Hematopoietic multipotent progenitor cell treated with erythropoietin and hydrocortisone succinate and interleukin-3 and kit ligand, for 4 days (in vitro differentiated cells): ENCODE results near the gene SWT1.
A peak's percentile ranks its signal among the peaks of the same experiment; 100 is the strongest.

Experiments
- DNase-seq: peaks from one replicate; pipeline ENCODE4 v3.0.0-alpha.2; 2015

The SWT1 gene

DNA sequence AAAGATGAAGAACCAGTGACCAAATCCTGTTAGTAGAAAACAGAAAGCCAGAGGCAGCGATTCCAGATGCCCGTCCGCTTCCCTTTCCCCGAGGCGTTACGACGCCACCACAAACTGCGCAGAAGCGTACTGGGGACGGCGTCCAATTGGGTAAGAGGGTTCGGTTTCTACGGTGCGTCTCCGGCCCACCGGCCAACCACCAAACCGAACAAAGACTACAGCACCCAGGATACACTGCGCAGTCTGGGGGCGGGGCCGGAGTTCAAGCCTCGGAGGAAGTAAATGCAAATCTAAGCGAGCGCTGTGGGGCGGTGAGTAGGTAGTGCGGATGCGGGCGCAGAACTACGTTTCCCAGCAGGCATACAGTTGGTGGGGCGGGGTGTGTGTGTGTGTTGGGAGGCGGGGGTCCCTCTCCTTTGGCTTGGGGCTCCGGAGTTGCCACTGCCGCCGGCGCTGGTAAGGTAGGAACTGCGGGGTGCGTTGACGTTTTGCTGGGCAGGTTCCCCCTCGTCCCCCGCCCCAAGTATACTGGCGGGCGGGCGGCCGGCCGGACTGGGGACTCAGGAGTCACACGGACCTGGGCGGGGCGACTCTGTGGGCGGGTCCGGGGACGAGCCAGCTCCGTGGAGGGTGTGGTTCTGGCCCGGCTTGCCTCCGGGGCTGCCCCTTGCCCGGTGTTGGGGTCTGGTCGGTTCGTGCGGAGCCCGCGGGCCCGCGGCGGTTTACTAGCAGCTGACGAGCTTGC, at the start of gene SWT1, which contains the start of gene TRMT1L:
Gene SWT1, plus strand, starts transcription at position 314 of the 745 bp plus-strand sequence. CDS start 3,675 bp downstream, outside the sequence.
Gene TRMT1L, minus strand, starts transcription at position 100 of the 745 bp plus-strand sequence. CDS start 241 bp downstream, outside the sequence.
- DNase-seq, result peak; percentile 100

- DNase-seq, result peak; percentile 44
Measured at GRCh38 chr1:185108321-185108720, 48.6 kb upstream of the SWT1 start.

GRCh38 chr1:185110145-185110544, 46.8 kb upstream of the SWT1 start:
- no peak for DNase-seq

GRCh38 chr1:185111873-185112272, 45.1 kb upstream of the SWT1 start:
- no peak for DNase-seq

- no peak for DNase-seq
Measured at GRCh38 chr1:185112356-185112755, 44.6 kb upstream of the SWT1 start.

- DNase-seq, result no peak
Measured at GRCh38 chr1:185129708-185130107, 27.3 kb upstream of the SWT1 start.

- DNase-seq, result no peak
Measured at GRCh38 chr1:185132534-185132933, 24.4 kb upstream of the SWT1 start.

DNA sequence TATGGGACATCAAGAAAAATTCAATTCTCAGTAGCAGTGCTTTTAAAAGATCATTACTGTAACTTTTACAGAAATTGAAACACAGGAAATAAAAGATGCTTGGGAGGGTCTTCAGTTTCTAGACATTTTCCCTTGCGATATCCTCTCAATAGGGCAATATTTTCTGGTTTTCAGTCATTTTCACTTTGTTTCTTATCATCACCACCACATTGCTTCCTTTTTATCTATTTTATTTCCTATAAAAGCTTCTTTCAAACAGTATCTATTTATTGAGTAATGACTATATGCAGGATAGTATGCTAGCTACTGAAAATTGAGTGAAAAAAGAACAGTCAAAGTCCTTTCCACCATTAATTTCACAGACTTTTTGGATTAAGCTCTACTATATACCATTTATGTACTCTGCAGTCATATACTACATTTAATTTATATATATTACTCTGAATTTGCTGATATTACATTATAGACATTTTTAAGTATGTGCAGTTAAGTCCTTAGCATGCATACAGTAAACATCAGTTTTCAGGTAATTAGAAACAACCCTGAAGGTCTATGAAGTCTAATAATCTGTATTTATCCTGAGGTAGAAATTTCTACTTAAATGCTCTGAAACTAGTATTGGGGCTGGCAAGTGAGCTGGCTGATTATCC, 18.9 kb upstream of the SWT1 start:
- peak; percentile 72 for DNase-seq

- DNase-seq, result no peak
Measured at GRCh38 chr1:185139246-185139645, 17.7 kb upstream of the SWT1 start.

GRCh38 chr1:185144233-185144632, 12.7 kb upstream of the SWT1 start:
- no peak for DNase-seq

DNA sequence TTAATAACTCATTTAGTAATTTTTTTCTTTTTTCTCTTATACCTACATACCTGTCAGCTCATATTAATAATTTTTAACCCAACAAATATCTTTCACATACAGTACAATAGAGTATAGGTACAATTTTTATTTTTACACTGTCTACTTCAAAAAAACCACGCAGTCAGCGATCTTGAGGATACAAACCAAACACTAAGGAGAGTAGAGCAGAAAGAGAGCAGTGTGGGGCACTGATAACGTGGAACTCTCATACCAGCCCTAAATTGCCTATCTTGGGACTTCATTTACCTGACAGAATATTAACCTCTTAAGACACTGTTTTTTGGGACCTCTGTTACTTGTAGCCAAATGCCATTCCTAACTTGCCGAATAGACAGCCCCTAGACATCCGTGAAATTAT, 5.8 kb upstream of the SWT1 start:
- DNase-seq, result peak; percentile 66

GRCh38 chr1:185152187-185152767, 4.7 kb upstream of the SWT1 start:
- no peak for DNase-seq

GRCh38 chr1:185154912-185155513, 2.0 kb upstream of the SWT1 start:
- peak; percentile 55 for DNase-seq

- DNase-seq, result peak; percentile 59
Measured at GRCh38 chr1:185155600-185156287, 1.2 kb upstream of the SWT1 start.

DNA sequence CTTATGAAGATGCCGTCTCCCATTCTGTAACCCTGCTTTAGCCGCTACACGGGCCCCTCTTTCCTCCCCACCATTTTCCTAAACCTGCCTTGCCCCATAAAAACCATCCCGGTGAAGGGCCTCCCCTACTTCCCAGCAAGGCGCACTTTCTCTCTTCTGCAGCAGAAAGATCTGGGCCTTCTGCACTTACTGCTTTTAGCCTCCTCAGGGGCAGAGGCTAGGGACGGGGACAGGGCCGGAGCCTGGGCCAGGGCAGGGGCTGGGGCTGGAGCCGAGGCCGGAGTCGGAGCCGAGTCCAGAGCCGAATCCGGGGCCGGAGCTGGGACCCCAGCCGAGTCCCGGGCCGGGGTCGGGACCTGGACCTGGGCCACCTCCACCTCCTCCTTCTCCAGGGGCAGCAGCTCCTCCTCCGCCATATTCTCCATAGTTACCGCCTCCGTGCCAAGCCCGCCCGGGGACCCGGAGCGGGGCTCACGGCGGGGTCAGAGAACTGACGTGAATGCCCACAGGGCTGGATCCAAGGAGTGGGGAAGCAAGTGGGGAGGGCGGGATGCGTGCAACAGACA, 596 bp upstream of the SWT1 start:
- peak; percentile 51 for DNase-seq

DNA sequence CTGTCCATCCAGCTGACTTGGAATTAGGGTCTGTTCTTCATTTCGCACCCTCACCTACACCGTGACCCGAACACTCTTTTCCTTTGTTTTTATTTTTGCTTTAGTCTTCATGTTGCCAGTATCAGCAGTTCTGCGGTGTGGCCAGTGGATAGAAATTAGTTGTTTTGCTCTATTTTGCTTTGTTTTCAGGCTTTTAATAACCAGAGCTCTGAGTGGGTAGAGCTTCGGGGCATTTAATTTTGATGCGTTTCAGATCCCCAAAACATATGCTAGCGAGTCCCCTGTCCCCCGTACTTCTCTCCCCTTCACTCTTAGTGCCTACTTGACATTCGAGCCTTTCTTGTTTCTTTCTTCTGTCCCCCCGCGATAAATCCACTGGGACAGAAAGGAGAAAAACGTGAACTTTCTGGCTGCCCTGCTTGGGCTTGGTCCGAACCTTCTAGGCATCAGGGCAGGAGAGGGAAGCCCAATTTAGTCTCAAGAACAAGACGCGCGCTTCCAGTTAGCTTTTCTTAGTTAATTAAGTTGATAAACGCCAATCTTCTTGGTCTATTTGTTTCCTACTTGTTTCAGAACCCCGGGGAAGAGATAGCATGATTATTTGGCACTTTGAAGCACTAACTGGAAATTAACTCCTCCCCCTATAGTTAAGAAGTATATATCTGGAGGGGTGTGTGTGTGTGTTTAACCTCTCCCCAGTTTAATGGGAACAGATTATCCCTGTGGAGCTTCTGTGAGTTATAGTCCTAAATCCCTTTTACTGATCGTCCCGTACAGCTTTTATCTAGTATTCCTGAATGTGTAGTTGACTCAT, 839 bp downstream of the SWT1 start:
- peak; percentile 62 for DNase-seq

GRCh38 chr1:185158800-185159199, 1.8 kb downstream of the SWT1 start:
- DNase-seq, result no peak

DNA sequence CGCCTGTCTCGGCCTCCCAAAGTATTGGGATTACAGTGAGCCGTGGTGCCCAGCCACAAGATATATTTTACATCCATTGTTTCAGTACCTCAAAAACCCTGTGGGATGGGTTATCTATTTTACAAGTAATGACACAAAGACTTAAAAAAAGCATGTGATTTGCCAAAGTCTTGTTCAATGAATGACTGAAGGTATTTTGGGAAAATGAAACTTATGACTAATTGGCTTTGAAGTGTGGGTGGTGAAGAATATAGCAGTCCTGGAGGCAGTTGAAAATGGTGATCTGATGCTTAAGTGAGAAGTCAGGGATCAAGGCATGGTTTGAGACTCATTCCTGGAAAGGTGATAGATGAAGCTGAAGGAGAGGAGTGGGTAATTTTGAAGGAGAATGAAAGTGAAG, 3.0 kb downstream of the SWT1 start:
- no peak for DNase-seq

DNA sequence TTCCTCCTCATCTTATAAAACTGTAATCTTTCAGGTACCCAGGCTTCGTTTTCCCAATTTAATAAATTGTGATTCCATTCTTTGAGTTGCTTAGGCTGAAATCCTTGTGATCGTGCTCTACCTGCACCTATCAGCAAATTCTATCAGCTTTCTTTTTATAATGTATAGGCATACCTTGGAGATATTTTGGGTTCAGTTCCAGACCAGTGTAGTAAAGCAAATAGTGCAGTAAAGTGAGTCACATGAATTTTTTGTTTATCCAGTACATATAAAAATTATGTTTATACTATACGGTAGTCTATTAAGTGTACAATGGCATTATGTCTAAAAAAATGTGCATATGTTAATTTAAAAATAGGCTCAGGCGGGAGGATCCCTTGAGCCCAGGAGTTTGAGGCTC, 5.5 kb downstream of the SWT1 start:
- no peak for DNase-seq

DNA sequence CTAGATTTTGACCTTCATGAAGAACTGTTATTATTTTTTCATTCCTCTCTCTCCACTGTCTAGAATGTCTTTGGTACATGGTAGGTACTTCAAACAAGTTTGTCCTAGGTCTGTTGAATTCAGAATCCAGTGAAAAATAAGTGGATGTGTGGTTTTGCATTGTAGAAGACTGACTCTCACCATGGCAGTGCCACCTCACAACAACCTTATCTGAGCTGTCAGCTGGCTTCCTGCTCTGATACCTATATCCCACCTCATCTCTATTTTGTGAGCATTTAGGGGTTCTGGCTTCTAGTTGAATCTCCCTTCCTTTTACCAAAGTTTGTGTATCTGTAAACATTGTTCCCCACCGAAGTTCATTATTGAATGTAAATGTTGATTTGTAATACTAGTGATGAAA, 9.1 kb downstream of the SWT1 start:
- DNase-seq, result peak; percentile 59

GRCh38 chr1:185170291-185170848, 13.4 kb downstream of the SWT1 start:
- DNase-seq, result peak; percentile 92
